NCI-H1930 (cell line): ENCODE data around the gene MED31.
"Not testable (repeated sequence)": the region's sequence is repeated elsewhere in the genome, so short reads cannot be mapped to it uniquely, and the experiment has no call there.

Experiments used
- DNase-seq, 2 experiments: peaks; one replicate each; lab custom pipeline; 2025; lab: John Stamatoyannopoulos, UW

Gene MED31

DNA sequence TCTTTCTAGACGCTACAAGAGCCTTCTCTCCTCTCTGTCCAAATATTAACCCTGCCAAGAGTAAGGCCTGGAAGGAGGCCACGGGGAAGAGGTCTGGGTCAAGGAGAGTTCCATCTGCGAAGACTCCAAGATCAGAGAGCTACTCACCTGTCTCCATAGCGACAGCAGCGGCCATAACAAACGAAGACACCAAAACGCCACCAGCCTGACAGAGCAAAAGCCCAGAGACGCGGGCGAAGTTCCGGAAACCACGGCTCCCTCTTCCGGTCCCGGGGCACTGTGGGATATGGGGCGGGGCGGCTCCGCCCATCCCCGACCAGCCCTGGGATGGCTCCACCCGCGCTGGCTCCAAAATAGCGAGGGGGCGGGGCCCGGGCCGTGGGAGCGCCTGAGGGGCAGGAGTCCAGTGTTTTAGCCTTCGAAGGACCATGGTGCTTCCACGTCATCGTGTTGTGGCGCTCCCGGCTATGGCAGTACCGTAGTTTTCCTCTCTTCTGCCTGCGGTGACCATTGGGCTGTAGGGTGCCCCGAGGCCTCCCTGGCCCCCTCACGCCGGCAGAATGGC, at the start of gene MED31, which contains the start of gene C17orf100:
Gene MED31 (minus strand): TSS at position 252 of the 565 bp plus-strand sequence. CDS start 77 bp downstream, at position 175.
Gene C17orf100 (plus strand): TSS at position 409 of the 565 bp plus-strand sequence. CDS start 152 bp downstream, at position 561.
- DNase-seq, result peak; percentile 89 to 91

DNA sequence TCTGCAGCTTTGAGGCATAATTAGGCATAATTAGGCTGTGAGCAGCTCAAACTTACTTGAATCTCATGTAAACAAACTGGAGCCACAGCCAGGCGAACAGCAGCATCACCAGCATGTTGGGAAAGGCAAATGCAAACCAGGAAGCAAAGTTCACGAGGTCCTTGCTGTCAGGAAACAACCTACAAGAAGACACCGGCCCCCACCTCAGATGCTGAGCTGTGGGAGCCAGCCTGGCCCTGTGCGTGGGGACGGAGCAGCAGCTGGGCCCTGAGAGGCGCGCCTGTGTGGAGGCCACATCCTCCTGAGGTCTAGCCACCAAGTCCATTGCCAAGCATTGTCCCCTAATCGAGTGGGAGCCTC, 49.5 kb upstream of the MED31 start:
- no peak for DNase-seq

DNA sequence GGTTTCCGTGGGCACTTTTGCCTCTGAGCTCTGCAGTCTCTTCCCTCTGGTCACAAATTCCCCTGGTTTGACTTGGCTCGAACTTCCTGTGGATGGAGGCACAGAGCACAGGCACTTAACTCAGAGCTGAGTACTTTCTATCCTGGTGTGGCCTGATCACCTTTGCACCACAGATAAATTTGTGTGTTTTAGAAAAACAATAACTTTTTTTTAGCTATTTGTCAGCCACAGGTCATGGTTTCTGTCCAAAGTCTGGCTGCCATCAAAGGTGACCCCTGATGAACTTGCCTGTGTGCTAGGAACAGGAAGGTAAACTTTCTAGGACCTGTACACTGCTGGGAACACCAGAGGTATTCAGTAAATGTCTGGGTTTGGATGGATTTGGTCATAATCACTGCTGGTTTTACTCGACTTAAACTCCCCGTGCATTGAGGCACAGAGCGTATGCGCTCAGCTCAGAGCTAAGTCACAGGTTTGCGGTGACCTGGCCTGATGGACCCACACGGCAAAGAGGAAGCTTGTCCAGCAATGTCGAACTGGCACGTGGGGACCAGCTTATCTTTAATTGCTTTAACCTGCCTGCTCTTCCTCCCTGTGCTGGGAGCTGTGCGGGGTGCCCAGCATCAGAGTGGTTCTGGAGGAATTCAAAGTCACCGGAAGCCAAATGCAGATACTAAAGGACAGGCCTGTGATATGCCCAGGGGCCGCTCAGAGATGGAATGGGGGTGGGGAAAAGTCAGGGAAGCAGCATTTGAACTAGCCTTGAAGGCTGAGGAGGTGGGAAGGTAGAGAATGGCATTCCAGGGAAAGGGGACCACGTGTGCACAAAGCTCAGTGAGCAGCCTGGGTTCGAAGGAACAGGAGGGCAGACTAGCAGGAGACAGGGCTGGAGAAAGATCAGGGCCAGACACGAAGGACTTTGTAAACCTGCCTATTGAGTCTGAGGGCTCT, 48.9 kb upstream of the MED31 start:
- no peak for DNase-seq

DNA sequence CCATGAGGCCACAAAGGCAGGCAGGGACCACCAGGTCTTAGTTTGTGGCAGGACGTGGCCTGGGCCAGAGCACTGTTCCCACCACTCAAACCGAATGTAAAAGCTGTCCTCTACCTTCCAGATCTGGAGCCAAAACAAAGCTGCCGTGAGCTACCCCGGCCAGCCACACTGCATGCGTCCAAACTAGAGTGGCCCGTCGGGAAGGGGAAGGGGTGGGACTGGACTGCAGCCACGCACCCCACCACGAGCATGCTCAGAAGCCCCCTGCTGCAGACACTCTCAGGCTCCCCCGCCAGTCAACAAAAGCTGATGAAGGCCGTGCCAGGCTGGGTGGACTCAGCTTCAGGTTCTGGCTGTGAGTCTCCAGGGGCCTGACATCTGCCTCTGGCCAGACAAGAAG, 46.6 kb upstream of the MED31 start:
- no peak for DNase-seq

DNA sequence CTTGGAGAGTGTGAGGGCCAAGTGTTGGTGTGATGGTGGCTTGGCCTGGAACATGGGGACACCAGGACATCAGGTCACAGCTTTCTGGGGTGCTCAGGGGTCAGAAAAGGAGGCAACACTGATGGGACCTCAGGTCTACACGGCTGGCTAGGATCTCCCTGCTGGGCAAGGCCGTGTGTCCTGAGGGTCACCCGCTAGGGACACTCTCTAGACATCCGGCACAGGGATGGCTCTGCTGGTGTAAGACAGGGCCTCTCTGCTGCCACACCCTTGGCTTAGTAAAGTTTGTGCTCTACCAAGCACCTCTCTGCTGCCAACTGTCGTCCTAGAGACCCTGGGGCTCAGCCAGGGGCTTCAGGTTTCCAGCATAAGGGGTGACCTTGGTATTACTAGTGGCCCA, 45.5 kb upstream of the MED31 start:
- DNase-seq, result no peak

DNA sequence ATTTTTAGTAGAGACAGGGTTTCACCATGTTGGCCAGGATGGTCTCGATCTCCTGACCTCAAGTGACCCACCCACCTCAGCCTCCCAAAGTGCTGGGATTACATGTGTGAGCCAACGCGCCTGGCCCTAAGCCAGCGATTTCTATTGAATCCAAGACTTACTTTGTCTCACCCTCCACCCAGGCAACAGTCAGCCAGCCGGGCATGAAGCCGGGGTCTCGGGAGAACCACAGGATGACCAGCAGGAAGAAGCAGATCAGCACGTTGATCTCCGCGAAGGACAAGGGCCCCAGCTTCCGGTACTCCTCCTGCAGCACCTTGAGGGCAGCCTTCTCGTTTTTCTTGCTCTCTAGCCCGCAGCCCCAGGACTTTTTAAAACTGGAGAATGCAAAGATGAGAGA, 44.2 kb upstream of the MED31 start:
- DNase-seq, result no peak

DNA sequence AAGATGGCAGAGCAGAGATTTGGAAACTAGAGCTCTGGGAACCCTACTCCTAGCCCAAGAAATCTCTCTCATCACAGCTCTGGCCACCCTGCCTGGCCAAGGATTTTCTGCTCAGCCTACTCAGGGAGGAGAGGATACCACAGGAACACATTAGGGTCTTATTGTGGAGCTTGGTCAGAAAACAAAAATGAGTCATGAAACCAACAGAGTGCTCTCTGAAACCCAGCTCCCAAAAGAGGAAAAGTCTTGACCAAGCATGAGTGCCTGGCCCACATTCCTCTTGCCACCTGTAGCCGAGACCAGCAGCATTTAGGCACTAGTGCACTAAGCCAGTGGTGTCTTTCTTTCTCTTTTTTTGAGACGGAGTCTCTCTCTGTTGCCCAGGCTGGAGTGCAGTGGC, 43.6 kb upstream of the MED31 start:
- no peak for DNase-seq

DNA sequence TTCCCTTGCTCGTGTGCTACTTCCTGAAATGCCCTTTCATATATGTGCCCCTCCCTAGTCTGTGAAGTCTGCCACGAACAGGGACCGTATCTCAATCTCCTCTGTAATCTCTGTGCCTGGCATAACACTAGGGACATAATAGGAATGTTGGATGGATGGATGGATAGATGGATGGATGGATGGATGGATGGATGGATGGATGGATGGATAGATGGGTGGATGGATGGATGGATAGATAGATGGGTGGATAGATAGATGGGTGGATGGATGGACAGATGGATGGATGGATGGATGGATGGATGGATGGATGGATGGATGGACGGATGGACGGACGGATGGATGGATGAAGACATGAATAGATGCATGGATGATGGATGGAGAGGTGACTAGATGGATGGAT, 40.6 kb upstream of the MED31 start:
- DNase-seq, result not testable (repeated sequence)

DNA sequence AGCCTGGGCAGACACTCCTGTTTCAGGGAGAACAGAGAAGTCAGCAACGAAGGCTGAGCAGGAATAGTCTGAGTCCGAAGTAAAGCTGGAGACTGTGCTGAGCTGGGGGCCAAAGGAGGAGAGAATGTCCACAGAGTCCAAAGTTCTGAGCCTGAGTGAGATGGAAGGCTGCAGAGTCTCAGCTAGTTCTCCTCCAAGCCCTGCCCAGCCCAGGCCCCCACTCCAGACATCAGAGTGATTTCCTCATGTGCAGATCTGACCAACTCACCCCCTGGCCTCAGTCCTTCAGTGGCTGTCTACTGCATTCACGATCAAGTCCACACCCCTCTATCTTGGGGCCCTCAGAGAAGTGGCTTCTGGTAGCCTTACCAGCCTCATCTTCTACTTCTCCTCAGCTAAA, 40.1 kb upstream of the MED31 start:
- no peak for DNase-seq

DNA sequence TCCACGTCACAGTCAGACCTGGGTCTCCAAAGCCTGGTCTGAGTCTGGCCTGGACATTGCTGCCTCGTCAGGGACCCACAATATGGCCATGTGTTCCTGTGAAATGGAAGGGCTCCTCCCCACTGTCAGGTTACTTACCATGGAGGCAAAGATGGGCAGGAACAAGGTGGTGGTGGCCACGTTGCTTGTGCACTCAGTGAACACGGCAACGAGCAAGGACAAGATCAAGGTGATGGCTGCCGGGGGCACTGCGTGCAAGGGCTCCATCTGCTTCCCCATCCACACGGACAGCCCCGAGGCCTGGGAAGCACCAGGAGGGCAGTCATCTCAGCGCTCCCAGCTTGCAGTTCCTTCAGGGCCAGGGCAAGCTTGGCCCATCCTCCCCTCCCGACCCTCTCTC, 39.2 kb upstream of the MED31 start:
- no peak for DNase-seq

DNA sequence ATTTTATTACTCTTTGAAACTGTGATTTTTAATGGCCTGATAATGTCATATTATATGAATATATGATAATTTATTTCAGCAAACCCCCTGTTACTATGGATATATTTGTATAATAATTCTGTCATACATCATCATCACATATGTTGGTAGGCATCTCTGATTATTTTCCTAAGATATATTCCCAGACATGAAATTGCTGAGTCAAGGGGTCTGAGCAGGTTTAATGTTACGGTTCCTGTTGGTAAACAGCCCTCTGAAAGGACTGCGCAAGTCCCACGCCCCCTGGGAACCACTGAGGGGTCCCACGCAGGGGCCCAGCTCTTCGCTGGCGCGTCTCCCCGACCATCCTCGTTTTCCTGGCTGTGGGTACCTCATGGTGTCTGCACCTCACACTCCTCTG, 37.5 kb upstream of the MED31 start:
- DNase-seq, result no peak

DNA sequence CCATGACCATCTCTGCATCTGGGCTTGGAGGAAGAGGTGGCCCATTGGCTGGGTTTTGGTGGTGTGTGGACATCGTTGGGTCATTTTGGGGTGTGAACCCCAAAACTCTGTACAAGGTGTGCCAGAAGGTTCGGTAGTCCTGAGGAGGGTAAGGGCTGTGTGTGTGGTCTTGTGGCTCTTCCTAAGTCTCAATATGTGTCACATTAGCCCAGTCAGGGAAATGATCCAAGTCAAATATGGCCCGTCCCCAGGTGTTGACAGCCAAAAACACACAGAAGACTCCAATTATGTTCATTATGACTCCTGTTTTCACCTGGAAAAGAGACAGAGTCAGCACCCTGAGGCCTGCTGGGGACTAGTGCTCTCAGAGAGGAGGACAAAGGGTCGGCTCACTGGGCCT, 34.6 kb upstream of the MED31 start:
- DNase-seq, result no peak

DNA sequence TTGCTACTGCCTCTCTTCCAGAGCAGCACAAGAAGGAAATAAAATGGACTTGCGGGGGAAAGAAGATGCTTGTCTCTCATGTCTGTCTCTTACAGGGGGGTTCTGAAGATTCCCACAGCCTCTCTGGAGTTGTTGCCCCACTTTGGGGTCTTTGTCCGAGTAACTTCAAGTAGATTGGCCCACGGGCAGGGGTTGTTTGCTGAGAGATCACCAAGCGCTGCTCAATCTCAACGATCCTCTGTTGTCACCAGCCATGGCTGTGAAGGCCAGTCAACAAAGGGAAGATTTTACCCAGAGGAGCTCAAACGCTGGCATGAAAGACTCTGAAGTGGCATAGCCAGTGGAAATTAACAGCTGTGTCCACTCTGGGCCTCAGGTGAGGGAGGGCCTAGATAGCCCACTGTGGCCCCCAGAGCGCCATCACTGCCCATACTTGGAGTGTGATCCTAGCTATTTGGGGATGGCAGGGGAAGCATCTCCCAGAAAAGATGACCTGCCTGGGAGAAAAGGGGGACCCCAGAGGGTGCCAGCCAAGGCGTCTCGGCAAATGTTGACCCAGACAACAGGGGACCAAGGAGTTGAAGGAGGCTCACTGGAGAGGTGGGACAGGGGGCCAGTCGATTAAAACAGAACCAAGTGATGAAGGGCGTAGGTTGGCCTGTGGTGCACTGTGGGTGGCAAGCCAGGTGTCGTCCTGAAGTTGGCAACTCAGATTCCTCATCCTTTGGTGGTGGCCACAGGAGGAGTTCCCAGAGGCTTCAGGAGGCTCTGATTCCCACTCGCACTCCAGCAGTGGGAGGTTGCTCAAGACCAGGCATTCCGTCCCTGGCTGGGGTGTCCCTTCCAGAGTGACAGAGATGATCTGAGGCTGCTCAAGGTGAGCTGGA, 33.7 kb upstream of the MED31 start:
- no peak for DNase-seq

DNA sequence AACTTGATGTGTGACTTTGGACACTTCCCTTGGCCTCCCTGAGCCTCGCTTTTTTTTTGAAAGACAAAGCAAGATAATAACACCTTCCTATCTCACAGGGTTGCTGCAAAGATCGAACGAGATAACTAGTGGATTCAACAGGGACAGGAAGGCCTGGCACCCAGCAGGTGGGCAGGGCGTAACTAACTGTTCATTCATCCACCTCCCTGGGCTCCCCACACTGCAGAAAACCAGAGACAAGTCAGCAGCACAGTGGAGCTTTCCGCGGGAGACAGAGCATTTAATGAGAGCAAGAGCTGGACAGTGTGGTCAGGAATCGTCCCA, 33.0 kb upstream of the MED31 start:
- no peak for DNase-seq

DNA sequence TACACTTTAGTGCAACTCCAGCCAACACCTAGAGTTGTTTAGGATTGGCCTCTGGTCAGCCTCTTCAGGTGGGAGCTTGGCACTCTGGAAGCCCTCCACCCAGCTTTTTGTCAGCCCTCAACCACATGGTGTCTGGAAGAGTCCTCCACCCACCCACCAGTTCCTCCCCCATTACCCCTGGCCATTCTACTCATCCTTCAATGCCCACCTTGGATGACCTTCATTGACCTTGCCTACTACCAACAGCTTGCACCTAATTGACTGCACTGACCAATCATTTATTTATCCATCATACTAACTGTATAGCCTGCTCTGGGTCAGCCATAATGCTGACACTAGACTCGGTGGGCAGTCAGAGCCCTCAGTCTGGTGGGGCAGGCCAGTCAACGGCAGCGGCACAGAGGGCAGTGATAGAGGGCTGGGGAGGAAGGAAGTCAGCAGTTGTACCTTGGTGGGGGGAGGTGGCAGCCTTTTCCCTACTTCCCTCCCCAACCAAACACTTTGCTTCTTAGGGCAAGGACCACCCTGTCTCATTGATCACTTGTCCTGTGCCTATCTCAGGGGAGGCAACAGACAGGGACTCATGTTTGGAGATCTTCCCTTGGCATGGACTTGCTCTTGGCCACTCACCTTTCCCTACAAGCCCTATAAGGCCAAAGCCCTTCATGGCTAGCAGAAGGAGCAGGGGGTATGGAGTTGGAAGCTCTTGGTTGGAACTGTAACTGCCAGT, 32.5 kb upstream of the MED31 start:
- no peak for DNase-seq

DNA sequence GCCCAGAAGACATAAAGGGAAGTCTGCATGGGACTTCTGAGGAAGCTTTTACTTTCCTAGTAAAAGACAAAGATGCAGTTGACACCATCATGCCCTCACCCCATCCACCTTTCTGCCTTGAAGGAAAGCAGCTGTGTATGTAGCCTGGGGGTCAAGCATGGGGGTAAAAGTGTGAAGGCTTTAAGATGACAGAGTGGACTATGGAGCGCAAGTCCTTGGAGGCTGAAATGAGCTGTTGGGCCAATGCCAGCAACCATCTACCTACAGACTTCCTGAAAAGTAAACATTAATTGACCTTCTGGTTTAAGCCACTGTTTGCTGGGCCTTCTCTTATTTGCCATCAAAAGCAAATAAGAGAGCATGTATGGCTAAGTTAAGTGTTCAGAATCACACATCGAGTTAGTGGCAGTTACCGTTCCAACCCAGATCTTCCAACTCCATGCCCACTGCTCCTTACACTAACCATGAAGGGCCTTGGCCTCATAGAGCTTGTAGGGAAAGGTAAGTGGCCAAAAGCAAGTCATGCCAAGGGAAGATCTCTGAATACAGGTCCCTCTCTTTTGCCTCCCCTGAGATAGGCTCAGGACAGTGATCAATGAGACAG, 31.8 kb upstream of the MED31 start:
- no peak for DNase-seq

DNA sequence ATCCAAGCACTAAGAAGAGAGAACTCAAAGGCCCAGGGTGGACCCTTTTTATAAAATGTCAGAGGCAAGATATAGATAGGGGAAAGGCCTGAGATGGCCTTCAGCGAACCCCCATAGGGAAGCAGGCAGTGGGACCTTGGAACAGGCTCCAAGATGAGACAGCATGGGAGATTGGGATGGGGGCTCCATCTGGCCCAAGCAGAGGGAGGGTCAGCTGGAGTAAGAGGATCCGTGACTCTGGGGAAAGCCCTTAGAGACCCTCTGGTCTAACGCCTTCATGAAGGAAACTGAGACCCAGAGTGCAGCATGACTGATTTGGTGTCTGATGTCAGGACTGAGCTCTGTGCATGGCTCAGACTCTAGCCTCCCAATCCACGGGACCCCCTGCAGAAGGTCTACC, 30.9 kb upstream of the MED31 start:
- no peak for DNase-seq

DNA sequence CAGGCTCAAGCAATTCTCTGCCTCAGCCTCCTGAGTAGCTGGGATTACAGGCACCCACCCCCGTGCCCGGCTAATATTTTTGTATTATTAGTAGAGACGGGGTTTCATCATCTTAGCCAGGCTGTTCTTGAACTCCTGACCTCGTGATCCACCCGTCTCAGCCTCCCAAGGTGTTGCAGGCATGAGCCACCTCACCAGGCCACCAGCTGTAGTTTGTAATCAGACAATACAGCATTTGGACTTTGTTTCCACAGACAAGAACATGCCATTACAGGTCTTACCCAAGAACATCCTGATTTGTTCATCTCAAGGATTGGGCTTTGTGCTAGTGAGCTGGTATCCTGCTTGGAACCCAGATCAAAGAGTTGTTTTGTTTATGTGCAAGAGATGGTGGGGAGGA, 30.3 kb upstream of the MED31 start:
- DNase-seq, result no peak

DNA sequence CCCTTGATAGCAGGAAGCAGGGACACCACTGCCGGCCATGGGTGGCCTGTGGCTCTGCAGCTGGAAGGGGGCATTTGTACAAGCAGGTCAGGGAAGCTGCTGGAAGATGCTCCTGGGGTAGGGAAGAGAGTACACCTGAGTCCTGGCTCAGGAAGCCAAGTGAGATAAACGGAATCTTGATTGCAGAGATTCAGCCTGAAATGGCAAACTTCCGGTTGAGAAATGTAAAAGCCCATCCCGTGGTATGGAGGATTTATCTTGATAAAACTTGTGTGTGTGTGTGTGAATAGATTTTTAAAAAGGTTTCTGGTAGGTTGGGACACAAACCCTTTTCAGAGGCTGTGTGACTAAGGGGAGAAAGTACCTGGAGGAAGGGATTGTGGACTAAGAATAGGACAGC, 29.8 kb upstream of the MED31 start:
- DNase-seq, result no peak

DNA sequence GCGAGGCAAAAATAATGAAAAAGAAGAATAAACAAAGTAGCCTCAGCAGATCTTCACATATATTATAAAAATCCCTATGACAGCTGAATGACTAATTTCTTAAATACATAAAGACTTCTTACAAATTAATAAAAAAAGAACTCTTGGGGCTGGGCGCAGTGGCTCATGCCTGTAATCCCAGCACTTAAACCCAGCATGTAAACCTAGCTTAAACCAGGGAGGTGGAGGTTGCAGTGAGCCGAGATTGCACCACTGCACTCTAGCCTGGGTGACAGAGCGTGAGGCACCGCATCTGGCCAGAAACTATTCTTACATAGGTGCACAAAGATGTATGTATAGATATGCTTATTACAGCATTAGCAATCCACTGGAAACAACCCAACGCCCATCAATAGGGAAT, 27.8 kb upstream of the MED31 start:
- no peak for DNase-seq

DNA sequence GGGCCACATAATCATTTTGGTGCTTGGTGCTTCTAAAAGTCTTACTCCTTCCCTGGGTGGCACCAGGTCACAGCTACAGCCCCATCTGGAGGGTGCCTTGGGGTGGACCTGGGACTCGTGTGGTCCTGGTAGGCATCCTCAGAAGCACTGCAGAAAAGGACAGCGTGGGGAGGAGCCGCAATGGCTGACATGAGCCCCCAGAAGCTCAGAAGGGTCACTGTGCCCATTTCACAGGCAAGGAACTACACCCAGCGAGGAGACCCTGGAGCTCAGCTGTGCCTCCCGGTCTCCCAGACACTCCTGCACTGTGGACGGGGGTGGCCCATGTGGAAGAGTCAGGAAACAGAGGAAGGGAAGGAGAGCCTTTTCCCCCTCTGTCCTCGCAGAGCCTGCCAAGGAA, 26.5 kb upstream of the MED31 start:
- DNase-seq, result no peak
